Gastroesophageal sphincter (tissue), 4 donors: ENCODE data around the gene FAM9C. TPM values are rescaled to one million over a fixed set of nuclear protein-coding genes. Genes with fewer than 3 reads are reported as not detected.
"Not testable (repeated sequence)": the region's sequence is repeated elsewhere in the genome, so short reads cannot be mapped to it uniquely, and the experiment has no call there.

ENCODE experiments used
- ATAC-seq: fragments of 150-250 bp; one replicate; pipeline ENCODE4 v1.9.1; 2016; ENCODE audit warnings: mild to moderate bottlenecking, moderate library complexity
- H3K27ac ChIP-seq, 4 donors: fragments of 200-600 bp; sonication (generic) in 3 of 4; 1 replicate in 3 of 4; 2 replicates in 1 of 4; pipeline ENCODE4 v1.5.1; 2016 to 2019
- H3K27me3 ChIP-seq: fragments of 200-600 bp; sonication (generic); one replicate; pipeline ENCODE4 v1.5.1; 2019
- H3K36me3 ChIP-seq, 2 donors: fragments of 200-600 bp; sonication (generic); one replicate each; pipeline ENCODE4 v1.5.1; 2019; ENCODE audit warnings: control low read depth in 1 of 2
- H3K4me1 ChIP-seq, 3 donors: fragments of 200-600 bp; sonication (generic); 1 replicate in 2 of 3; 2 replicates in 1 of 3; pipeline ENCODE4 v1.5.1; 2016 to 2019; ENCODE audit warnings: control low read depth in 2 of 3
- H3K4me3 ChIP-seq, 2 donors: fragments of 200-600 bp; sonication (generic); one replicate each; pipeline ENCODE4 v1.5.1; 2019; ENCODE audit warnings: mild to moderate bottlenecking in 1 of 2, moderate library complexity in 1 of 2
- H3K9me3 ChIP-seq, 3 donors: fragments of 200-600 bp; sonication (generic); one replicate each; pipeline ENCODE4 v1.5.1; 2017 to 2019; ENCODE audit warnings: control low read depth in 2 of 3
- EP300 ChIP-seq: sonication (generic); formaldehyde crosslinking; IDR thresholded peaks from one replicate; pipeline ENCODE4 v1.6.1; 2017; ENCODE audit warnings: antibody characterized with exemption, mild to moderate bottlenecking
- POLR2A ChIP-seq, 2 donors: fragments of 450-650 bp; IDR thresholded peaks; one replicate each; pipeline ENCODE4 v1.6.1; 2017; ENCODE audit warnings: antibody characterized with exemption in 2 of 2, mild to moderate bottlenecking in 2 of 2, moderate library complexity in 1 of 2
- POLR2AphosphoS5 ChIP-seq: sonication (generic); formaldehyde crosslinking; IDR thresholded peaks from one replicate; pipeline ENCODE4 v1.6.1; 2017; ENCODE audit warnings: antibody characterized with exemption
- WGBS, 2 donors: methylation state at CpG; one replicate each; pipeline ENCODE4 v1.1.5; 2018; ENCODE audit warnings: low coverage in 1 of 2; 5-methylcytosine and 5-hydroxymethylcytosine counted together
- total RNA-seq, 4 donors: library from RNA; depleted of rRNA; stranded (reverse); fragments of >200 nt; gene quantifications; one replicate each; pipeline ENCODE4 v1.1.0, GENCODE V29; 2016
- TF ChIP-seq, protein P1 (sequence below), 4 experiments: fragments of 200-600 bp in 2 of 4; fragments of 450-650 bp in 2 of 4; sonication (generic) in 1 of 4; IDR thresholded peaks; one replicate each; pipeline ENCODE4 v1.5.1; 2017 to 2019; ENCODE audit warnings: antibody characterized with exemption in 4 of 4, mild to moderate bottlenecking in 2 of 4, moderate library complexity in 2 of 4

Gene FAM9C
- total RNA-seq, 4 donors from 2014 or later = not detected

DNA sequence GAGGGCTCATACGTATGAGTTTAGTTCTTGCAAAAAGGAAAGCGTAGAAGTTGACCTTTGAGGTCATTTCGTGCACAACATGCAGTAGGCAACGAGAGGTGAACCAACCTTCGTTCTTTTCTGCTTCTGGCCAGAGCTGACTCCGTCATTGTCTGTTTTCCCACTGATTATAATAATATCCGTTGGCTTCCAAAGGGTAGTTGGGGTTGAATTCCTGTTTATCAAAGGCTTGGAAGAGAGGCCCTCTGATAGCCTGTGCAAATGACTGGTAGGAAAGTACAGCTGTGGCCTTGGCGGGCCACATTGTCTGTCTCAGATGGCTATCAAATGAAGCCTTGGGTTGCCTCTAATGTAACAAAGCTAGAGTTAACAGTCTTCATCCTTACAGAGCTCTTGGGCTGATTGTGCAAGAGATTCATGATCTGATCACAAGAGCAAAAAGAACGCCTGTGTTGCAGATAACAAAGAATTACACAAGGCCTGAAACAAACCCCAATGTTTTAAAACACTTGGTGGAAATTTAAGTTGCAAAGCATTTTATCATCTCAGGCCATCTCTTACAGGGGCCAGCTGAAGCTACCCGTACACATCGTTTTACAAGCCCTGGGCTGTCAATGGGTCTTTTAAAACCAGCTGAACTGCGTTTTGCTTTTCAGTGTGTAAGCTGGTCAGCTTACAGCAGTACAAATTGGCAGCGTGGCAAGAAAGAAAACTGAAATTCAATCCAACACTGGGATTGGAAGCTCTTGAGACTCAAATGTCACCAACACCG is 46.1 kb upstream of the FAM9C start:
- ATAC-seq = peak; percentile 65
- WGBS, 2 donors = 60 to 69% methylated on average over 3 to 13 of the region's 14 CpGs
- TF ChIP-seq EP300 = no peak
- TF ChIP-seq, protein P1, sequence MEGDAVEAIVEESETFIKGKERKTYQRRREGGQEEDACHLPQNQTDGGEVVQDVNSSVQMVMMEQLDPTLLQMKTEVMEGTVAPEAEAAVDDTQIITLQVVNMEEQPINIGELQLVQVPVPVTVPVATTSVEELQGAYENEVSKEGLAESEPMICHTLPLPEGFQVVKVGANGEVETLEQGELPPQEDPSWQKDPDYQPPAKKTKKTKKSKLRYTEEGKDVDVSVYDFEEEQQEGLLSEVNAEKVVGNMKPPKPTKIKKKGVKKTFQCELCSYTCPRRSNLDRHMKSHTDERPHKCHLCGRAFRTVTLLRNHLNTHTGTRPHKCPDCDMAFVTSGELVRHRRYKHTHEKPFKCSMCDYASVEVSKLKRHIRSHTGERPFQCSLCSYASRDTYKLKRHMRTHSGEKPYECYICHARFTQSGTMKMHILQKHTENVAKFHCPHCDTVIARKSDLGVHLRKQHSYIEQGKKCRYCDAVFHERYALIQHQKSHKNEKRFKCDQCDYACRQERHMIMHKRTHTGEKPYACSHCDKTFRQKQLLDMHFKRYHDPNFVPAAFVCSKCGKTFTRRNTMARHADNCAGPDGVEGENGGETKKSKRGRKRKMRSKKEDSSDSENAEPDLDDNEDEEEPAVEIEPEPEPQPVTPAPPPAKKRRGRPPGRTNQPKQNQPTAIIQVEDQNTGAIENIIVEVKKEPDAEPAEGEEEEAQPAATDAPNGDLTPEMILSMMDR (IDR thresholded peaks at IDR 0.05) = no peak
- TF ChIP-seq POLR2AphosphoS5 = no peak
- no peak for TF ChIP-seq POLR2A (IDR thresholded peaks at IDR 0.05)

DNA sequence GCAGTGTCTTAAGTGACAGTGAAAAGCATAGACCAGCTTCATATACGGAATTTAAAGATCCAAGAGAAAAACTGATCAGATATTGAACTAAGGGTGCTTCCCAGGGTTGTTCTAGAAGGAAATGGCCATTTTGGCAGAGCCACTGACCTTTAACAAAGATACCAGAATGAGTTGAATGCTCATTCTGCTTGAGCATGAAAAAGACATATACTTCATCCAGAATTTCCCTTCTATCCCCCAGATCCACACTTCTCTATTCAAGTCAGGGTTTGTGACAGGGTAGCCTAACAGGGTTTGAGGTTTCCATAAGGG is 45.6 kb upstream of the FAM9C start:
- TF ChIP-seq EP300 = no peak
- TF ChIP-seq, protein P1 (IDR thresholded peaks at IDR 0.05) = no peak
- TF ChIP-seq POLR2A (IDR thresholded peaks at IDR 0.05) = no peak
- no peak for TF ChIP-seq POLR2AphosphoS5
- Histone ChIP-seq H3K4me3 (no peak overlapping the region), H3K36me3 (no peaks in the 10 kb centered on the region), H3K27ac (peak overlapping the region in 1 of 4 donors; percentile 60), H3K9me3 (no peaks in the 10 kb centered on the region), H3K4me1 (peaks cover 0 to 13% (median 0%) of the 10 kb centered on the region in 3 donors), H3K27me3 (no peaks in the 10 kb centered on the region)
- ATAC-seq = no peak
- WGBS, 2 donors = 71 to 75% methylated on average over 1 of the region's 1 CpG

More for the DNA sequence above, 46.1 kb upstream of the FAM9C start:
- Histone ChIP-seq H3K27me3 (no peaks in the 10 kb centered on the region), H3K27ac (peak overlapping the region in 3 of 4 donors; percentile 8 to 60 (median 59)), H3K9me3 (no peaks in the 10 kb centered on the region), H3K4me1 (peaks cover 0 to 18% (median 0%) of the 10 kb centered on the region in 3 donors), H3K36me3 (no peaks in the 10 kb centered on the region), H3K4me3 (no peak overlapping the region)

DNA sequence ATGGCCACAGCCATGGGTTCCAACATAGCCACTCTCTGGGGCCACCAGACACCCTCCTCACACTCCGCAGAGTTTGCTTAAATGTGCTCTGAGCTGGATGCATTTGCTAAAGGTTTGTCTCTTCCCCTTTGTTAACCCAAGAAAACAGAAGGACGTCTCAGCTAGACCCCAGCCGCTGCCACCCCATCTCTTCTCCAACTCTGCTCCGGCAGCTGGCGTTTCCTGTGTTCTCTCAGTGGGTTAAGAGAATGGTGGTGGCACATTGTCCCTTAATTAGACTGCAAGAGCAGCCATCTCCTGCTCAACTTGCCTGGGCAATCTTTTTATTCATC is 43.7 kb upstream of the FAM9C start:
- no peak for TF ChIP-seq EP300
- TF ChIP-seq, protein P1 (IDR thresholded peaks at IDR 0.05) = no peak
- no peak for TF ChIP-seq POLR2A (IDR thresholded peaks at IDR 0.05)
- no peak for TF ChIP-seq POLR2AphosphoS5
- Histone ChIP-seq H3K27ac (no peak overlapping the region), H3K4me3 (no peak overlapping the region), H3K4me1 (no peaks in the 10 kb centered on the region), H3K27me3 (no peaks in the 10 kb centered on the region), H3K9me3 (no peaks in the 10 kb centered on the region), H3K36me3 (no peaks in the 10 kb centered on the region)
- 78 to 80% methylated on average over 1 of the region's 5 CpGs for WGBS, 2 donors
- ATAC-seq = no peak

DNA sequence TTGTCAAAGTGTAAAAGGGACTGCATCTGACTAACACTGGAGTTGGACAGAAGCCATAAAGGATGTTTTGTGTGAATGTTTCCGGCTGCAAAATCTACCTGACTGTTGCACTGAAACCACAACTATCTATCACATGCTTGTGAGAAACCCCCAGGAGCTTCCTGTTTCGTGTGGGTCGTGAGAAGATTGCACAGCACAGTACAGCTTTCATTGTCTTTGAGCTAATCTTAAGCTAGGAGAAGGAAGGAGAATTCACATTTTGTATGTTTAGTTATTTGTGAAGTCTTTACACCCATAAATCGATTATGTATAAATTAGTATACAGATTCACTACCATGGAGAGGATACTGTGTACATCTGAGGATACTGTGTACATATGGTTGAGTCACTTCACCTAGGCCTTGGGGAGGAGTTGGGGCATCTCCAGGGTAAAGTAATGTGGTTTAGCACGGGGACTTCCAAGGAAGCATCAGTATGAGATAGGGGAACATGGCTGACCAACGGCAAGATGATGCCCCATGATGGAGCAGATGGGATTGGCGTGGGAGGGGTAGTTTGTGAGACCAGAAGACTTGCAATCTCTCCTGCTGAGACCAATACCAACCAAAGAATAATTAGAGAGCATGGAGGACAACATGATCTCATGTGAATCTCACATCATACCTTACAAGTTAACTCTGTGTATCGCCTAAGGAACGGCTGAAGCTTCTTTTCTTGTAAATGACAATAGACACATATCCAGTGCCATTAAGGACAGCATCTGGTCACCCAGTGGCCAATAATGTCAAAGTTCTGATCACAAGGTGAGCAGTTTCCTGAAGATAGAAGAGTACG is 43.1 kb upstream of the FAM9C start:
- no peak for ATAC-seq
- no peaks in the 10 kb centered on the region for H3K27me3 ChIP-seq
- H3K4me1 ChIP-seq = peaks cover 0 to 2% (median 0%) of the 10 kb centered on the region in 3 donors
- no peaks in the 10 kb centered on the region for H3K36me3 ChIP-seq
- no peak overlapping the region for H3K4me3 ChIP-seq
- H3K9me3 ChIP-seq = no peaks in the 10 kb centered on the region
- WGBS, 2 donors = 55 to 87% methylated on average over 5 to 10 of the region's 10 CpGs
- no peak overlapping the region for H3K27ac ChIP-seq
- TF ChIP-seq POLR2AphosphoS5 (no peak), POLR2A (IDR thresholded peaks at IDR 0.05) (no peak), EP300 (no peak)
- TF ChIP-seq, protein P1 (IDR thresholded peaks at IDR 0.05) = no peak

DNA sequence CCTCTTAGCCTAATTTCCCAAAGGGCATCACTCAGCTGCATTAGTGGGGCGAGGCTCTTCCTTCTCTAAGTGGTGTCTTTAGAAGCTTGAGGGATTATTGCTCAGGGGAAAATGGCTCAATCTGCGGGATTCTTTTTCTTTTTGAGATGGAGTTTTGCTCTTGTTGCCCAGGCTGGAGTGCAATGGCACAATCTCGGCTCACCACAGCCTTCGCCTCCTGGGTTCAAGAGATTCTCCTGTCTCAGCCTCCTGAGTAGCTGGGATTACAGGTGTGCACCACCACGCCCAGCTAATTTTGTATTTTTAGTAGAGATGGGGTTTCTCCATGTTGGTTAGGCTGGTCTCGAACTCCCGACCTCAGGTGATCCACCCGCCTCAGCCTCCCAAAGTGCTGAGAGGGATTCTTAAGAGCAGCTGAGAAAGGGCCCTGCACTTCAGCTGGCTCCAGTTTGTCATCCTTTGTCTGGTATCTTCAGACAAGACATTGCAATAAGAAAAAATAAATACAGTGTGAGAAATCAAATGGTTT is 42.4 kb upstream of the FAM9C start:
- 94% methylated on average over 2 of the region's 8 CpGs; no CpG with 5 or more reads in 1 of the 2 donors for WGBS, 2 donors
- not testable (repeated sequence) for H3K4me1 ChIP-seq, H3K36me3 ChIP-seq, H3K27me3 ChIP-seq, H3K27ac ChIP-seq, ATAC-seq, H3K4me3 ChIP-seq, H3K9me3 ChIP-seq
